ENCODE data around the gene OPCML.

Gene OPCML

DNA sequence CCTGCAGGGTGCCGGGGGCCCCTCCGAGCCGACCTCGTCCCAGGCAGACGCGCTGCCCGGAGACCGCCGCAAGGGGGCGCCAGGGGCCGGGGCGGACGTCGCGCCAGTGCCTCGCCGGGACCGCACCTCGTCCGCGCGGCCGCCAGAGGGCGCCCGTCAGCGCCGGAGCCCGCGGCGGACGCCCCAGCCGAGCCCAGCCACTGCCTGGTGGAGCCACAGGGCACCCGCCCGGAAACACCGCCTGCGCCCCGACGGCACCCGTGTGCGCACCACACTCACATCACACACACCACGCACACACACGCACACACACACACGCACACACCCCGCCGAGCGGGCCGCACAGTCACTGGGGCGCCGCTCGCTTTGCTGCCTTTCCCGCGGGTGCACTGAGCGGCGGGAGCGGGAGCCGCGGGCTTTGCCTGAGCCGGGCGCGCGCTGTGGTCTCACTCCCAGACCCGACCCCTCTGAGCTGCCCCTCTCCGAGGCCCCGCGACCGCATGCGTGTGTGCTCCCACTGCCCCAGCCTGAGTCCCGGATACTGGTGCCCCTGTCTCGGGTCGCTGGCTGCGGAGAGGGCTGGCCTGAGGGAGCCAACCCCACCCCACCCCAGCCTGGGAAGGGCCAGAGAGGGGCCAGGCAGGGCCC lies 449.3 kb downstream of the OPCML start:
- Histone ChIP-seq H3K4me1 (ENCODE audit: control insufficient read depth, low read length) (no peaks in the 10 kb centered on the region), H4K20me1 (ENCODE audit: control insufficient read depth, insufficient read depth, low read depth, low read length) (no peaks in the 10 kb centered on the region), H3K27me3 (ENCODE audit: control insufficient read depth, low read length) (no peaks in the 10 kb centered on the region), H3K9me3 (ENCODE audit: control insufficient read depth, insufficient read depth, low read length) (no peaks in the 10 kb centered on the region), H3K27ac (ENCODE audit: low read depth, low read length) (no peak overlapping the region), H3F3A (ENCODE audit: control insufficient read depth, insufficient read depth) (no peaks in the 10 kb centered on the region), H3K36me3 (ENCODE audit: control insufficient read depth, low read length) (no peaks in the 10 kb centered on the region), H3K79me2 (ENCODE audit: control insufficient read depth, low read length) (no peaks in the 10 kb centered on the region), H3K4me3 (ENCODE audit: low read length) (no peak overlapping the region), H3K4me2 (ENCODE audit: low read length) (no peak overlapping the region), H3K9me2 (replicated peaks; ENCODE audit: control insufficient read depth, low read length) (no peaks in the 10 kb centered on the region)
- TF ChIP-seq, protein P1, sequence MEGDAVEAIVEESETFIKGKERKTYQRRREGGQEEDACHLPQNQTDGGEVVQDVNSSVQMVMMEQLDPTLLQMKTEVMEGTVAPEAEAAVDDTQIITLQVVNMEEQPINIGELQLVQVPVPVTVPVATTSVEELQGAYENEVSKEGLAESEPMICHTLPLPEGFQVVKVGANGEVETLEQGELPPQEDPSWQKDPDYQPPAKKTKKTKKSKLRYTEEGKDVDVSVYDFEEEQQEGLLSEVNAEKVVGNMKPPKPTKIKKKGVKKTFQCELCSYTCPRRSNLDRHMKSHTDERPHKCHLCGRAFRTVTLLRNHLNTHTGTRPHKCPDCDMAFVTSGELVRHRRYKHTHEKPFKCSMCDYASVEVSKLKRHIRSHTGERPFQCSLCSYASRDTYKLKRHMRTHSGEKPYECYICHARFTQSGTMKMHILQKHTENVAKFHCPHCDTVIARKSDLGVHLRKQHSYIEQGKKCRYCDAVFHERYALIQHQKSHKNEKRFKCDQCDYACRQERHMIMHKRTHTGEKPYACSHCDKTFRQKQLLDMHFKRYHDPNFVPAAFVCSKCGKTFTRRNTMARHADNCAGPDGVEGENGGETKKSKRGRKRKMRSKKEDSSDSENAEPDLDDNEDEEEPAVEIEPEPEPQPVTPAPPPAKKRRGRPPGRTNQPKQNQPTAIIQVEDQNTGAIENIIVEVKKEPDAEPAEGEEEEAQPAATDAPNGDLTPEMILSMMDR (IDR thresholded peaks at IDR 0.05; ENCODE audit: low read depth, low read length, poor library complexity, severe bottlenecking): peak; percentile 49
- TF ChIP-seq EZH2phosphoT487 (IDR thresholded peaks at IDR 0.05; ENCODE audit: borderline replicate concordance, low read length): no peak

- no peaks in the 10 kb centered on the region for H3K9me2 ChIP-seq (replicated peaks; ENCODE audit: control insufficient read depth, low read length)
- H3K4me3 ChIP-seq (ENCODE audit: low read length): no peak overlapping the region
- no peaks in the 10 kb centered on the region for H3F3A ChIP-seq (ENCODE audit: control insufficient read depth, insufficient read depth)
- H3K79me2 ChIP-seq (ENCODE audit: control insufficient read depth, low read length): no peaks in the 10 kb centered on the region
- H3K4me2 ChIP-seq (ENCODE audit: low read length): no peak overlapping the region
- H3K27ac ChIP-seq (ENCODE audit: low read depth, low read length): no peak overlapping the region
- H4K20me1 ChIP-seq (ENCODE audit: control insufficient read depth, insufficient read depth, low read depth, low read length): no peaks in the 10 kb centered on the region
- TF ChIP-seq EZH2phosphoT487 (IDR thresholded peaks at IDR 0.05; ENCODE audit: borderline replicate concordance, low read length): no peak
- TF ChIP-seq, protein P1 (IDR thresholded peaks at IDR 0.05; ENCODE audit: low read depth, low read length, poor library complexity, severe bottlenecking): no peak
- H3K36me3 ChIP-seq (ENCODE audit: control insufficient read depth, low read length): no peaks in the 10 kb centered on the region
- no peaks in the 10 kb centered on the region for H3K27me3 ChIP-seq (ENCODE audit: control insufficient read depth, low read length)
- no peaks in the 10 kb centered on the region for H3K9me3 ChIP-seq (ENCODE audit: control insufficient read depth, insufficient read depth, low read length)
- no peaks in the 10 kb centered on the region for H3K4me1 ChIP-seq (ENCODE audit: control insufficient read depth, low read length)
Measured at GRCh38 chr11:133082453-133082781, 449.9 kb downstream of the OPCML start.

GRCh38 chr11:133081730-133082452 lies 450.4 kb downstream of the OPCML start:
- Histone ChIP-seq H3K27ac (ENCODE audit: low read depth, low read length) (no peak overlapping the region), H3K79me2 (ENCODE audit: control insufficient read depth, low read length) (no peaks in the 10 kb centered on the region), H3F3A (ENCODE audit: control insufficient read depth, insufficient read depth) (no peaks in the 10 kb centered on the region), H3K9me2 (replicated peaks; ENCODE audit: control insufficient read depth, low read length) (no peaks in the 10 kb centered on the region), H3K4me1 (ENCODE audit: control insufficient read depth, low read length) (no peaks in the 10 kb centered on the region), H3K9me3 (ENCODE audit: control insufficient read depth, insufficient read depth, low read length) (no peaks in the 10 kb centered on the region), H3K36me3 (ENCODE audit: control insufficient read depth, low read length) (no peaks in the 10 kb centered on the region), H3K4me3 (ENCODE audit: low read length) (no peak overlapping the region), H4K20me1 (ENCODE audit: control insufficient read depth, insufficient read depth, low read depth, low read length) (no peaks in the 10 kb centered on the region), H3K4me2 (ENCODE audit: low read length) (no peak overlapping the region), H3K27me3 (ENCODE audit: control insufficient read depth, low read length) (no peaks in the 10 kb centered on the region)
- no peak for TF ChIP-seq EZH2phosphoT487 (IDR thresholded peaks at IDR 0.05; ENCODE audit: borderline replicate concordance, low read length)
- TF ChIP-seq, protein P1 (IDR thresholded peaks at IDR 0.05; ENCODE audit: low read depth, low read length, poor library complexity, severe bottlenecking): no peak

All from DOHH2 (cell line).